ENCODE data around the gene CDT1.
"Not testable (repeated sequence)": the region's sequence is repeated elsewhere in the genome, so short reads cannot be mapped to it uniquely, and the experiment has no call there.

Gene CDT1

DNA sequence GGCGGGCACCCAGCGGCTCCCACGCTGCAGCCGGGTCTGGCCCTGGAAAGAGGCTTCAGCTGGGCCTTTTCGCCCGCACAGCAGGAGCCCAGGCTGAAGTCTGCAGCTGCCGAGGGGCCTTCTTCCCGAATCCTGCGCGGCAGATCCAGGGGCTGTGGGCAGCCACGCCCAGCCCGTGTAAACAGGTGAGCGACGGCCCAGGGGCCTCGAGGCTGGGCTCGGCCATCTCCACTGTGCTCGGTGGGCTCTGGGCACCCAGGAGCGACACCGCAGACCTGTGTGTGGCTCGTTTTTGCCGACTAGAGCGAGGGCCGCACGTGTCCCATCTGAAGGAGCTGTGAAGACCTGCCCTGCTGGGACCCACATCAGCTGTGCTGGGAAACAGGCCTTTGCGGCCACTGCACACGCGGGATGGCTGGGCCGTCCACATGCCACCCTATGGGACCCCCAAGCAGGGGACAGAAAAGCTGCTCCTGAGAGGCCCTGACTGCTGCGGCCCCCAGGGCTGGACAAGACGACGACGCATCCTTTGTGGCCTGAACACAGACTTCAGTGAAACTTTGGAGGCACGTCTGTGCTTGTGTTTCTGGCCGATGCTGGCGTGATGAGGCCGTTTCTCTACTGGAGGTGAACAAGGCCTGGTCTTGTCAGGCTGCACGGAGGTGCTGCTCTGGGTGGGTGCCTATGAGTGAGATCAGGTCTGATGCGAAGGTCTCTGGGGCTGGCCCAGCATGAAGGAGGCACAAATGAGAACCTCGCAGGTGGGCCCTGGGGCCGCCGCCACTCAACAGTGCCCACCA lies 13.3 kb downstream of the CDT1 start:
- peaks cover 9% of the 10 kb centered on the region for H3K4me1 ChIP-seq (ENCODE audit: control insufficient read depth, insufficient read depth, low read length)
- H3K9ac ChIP-seq (ENCODE audit: low read depth, low read length): no peak overlapping the region
- no peak overlapping the region for H3K4me3 ChIP-seq (ENCODE audit: low read length)
- H3K9me3 ChIP-seq (replicated peaks; ENCODE audit: low read length): no peaks in the 10 kb centered on the region
- peaks cover 4% of the 10 kb centered on the region for H3K36me3 ChIP-seq (ENCODE audit: insufficient read depth, low read length)
- no peak overlapping the region for H3K4me2 ChIP-seq (ENCODE audit: low read length)
- H3K27me3 ChIP-seq (ENCODE audit: control insufficient read depth, insufficient read depth, low read length): no peaks in the 10 kb centered on the region

DNA sequence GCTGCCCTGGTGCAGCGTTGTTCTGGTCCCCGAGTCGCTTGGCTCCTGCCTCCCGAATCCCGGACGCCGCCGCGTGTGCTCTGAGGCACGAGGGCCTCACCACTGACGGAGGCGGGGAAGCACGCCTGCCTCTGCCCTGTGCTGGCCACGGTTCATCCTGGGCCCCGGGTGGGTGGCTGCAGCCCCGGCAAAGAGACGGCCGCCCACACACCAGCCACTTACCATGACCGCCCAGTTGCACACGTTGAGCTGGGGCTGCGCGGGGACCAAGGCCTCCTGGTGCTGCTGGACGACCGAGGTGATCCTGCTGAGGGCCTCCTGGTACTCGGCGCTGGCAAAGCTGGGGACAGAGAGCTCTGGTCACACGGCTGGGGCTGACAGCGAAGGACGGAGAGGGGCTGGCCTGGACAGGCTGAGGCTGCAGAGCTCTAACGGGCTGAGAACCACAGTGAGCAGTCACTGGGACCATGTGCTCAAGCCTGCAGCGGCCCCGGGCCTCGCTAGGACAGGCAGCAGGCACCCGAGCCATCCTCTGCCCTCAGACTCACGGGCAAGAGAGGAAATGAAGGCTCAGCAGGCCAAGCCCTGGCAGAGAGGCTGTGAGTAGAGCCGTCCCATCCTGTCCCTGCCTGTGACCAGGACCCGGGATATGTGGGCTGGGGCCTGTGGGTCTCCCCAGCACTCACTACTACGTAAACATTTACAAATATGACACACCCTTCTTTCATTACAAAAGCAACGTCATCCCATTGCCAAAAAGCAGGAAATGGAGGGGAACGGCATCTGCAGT lies 14.4 kb downstream of the CDT1 start:
- H3K4me1 ChIP-seq (ENCODE audit: control insufficient read depth, insufficient read depth, low read length): peaks cover 2% of the 10 kb centered on the region
- H3K27me3 ChIP-seq (ENCODE audit: control insufficient read depth, insufficient read depth, low read length): no peaks in the 10 kb centered on the region
- no peak overlapping the region for H3K9ac ChIP-seq (ENCODE audit: low read depth, low read length)

DNA sequence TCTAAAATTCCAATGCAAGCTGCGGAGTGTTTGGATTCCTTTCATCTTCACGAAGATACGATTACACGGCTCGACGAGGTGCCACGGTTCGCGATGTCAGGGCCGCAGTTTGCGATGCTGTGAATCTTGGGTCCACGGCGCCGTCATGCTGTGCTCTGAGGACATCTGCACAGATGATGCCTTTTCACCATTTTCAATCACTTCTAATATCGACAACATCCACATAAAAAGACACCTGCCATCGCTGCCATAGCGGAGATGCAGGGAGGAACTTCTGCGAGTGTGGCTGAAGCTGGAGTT lies 14.9 kb downstream of the CDT1 start:
- H3K4me1 ChIP-seq (ENCODE audit: control insufficient read depth, insufficient read depth, low read length): no peaks in the 10 kb centered on the region
- no peak overlapping the region for H3K4me3 ChIP-seq (ENCODE audit: low read length)
- H3K36me3 ChIP-seq (ENCODE audit: insufficient read depth, low read length): peaks cover 9% of the 10 kb centered on the region
- no peak overlapping the region for H3K4me2 ChIP-seq (ENCODE audit: low read length)
- H3K9ac ChIP-seq (ENCODE audit: low read depth, low read length): no peak overlapping the region
- H3K9me3 ChIP-seq (replicated peaks; ENCODE audit: low read length): no peaks in the 10 kb centered on the region
- H3K27me3 ChIP-seq (ENCODE audit: control insufficient read depth, insufficient read depth, low read length): no peaks in the 10 kb centered on the region

More for the DNA sequence above, 14.4 kb downstream of the CDT1 start:
- Histone ChIP-seq H3K36me3 (ENCODE audit: insufficient read depth, low read length) (peaks cover 9% of the 10 kb centered on the region), H3K4me3 (ENCODE audit: low read length) (no peak overlapping the region), H3K9me3 (replicated peaks; ENCODE audit: low read length) (no peaks in the 10 kb centered on the region), H3K4me2 (ENCODE audit: low read length) (no peak overlapping the region)

DNA sequence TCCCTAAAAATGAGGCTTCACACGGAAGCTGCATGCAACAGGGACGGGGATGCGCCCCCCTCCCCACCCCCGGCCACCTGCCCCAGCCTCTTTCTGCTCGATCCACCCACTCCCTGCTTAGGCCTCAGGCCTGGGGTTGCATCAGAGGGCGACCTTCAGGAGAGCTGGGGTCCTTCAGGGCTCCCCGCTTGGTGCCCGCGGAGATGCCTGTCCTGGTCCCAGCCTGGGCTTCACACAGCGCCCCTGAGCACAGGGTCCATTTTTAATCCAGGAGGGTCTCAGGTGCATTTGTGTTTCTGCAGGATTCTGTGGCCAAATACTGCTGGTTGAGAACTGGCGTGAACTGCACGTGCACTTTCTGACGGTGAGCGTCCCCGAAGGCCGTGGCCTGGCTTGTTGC lies 15.5 kb downstream of the CDT1 start:
- Histone ChIP-seq H3K9me3 (replicated peaks; ENCODE audit: low read length) (no peaks in the 10 kb centered on the region), H3K4me3 (ENCODE audit: low read length) (no peak overlapping the region), H3K9ac (ENCODE audit: low read depth, low read length) (no peak overlapping the region), H3K4me2 (ENCODE audit: low read length) (no peak overlapping the region), H3K4me1 (ENCODE audit: control insufficient read depth, insufficient read depth, low read length) (no peaks in the 10 kb centered on the region), H3K36me3 (ENCODE audit: insufficient read depth, low read length) (peaks cover 9% of the 10 kb centered on the region), H3K27me3 (ENCODE audit: control insufficient read depth, insufficient read depth, low read length) (no peaks in the 10 kb centered on the region)

DNA sequence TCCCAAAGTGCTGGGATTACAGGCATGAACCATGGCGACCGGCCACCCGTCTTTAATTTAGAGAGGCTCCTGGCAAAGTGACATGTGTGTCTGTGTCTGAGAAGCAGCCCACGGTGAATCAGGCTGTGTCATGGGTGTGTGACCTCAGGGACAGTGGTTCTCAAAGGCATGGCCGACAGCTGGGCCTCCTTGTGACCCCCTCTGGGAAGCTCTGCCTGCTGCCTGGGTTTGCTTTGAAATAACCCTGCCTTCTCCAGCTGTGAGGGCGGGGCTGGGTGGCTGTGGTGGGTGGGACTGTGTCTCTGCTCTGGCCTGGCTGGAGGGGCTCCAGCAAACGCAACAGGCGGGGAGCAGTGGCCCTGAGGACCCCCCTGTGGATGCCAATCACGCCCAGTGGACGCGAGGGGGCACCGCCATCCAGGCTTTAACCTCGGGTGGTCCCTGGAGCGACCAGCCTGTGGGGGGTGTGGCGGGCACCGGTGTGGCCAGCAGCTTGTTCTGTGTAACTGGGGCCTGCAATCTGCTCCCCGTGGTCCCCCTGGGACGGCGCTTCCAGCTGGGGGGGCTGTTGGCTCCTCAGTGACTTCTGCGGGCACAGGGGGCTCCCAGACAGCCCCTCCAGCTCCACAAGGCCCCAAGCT lies 16.9 kb downstream of the CDT1 start:
- Histone ChIP-seq H3K4me3 (ENCODE audit: low read length) (no peak overlapping the region), H3K9ac (ENCODE audit: low read depth, low read length) (no peak overlapping the region), H3K36me3 (ENCODE audit: insufficient read depth, low read length) (peaks cover 9% of the 10 kb centered on the region), H3K4me1 (ENCODE audit: control insufficient read depth, insufficient read depth, low read length) (no peaks in the 10 kb centered on the region), H3K4me2 (ENCODE audit: low read length) (no peak overlapping the region), H3K27me3 (ENCODE audit: control insufficient read depth, insufficient read depth, low read length) (no peaks in the 10 kb centered on the region), H3K9me3 (replicated peaks; ENCODE audit: low read length) (no peaks in the 10 kb centered on the region)

DNA sequence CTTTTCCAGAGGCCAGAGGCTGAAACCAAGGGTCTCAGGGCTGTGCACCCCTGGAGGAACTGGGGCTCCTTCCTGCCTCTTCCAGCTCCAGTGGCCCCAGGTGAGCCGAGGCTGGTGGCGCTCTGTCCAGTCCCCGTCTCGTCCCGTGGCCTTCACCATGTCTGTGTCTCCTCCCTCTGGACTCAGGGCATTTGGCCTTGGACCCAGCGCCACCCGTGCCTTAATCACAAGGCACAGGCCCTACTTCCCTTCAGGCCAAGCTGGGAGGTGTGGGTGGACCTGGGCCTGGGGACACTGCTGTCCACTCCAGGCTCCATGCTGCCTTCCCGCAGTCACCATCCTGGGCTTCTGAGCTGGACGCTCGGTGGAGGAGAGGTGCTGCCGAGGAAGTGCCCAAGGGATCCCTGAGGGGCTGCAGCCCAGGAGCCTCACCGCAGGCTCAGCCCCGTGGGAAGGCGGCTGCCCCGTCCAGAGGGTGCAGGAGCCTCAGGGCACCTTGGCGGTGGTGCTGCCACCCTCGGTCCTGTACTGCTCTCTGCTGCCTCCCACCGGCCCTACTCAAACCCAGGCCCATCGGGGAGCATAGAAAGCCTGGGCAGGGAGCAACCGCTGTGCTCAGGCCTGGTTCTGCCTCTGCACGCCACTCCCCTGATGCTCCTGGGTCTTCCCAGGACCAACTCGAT lies 17.7 kb downstream of the CDT1 start:
- peaks cover 9% of the 10 kb centered on the region for H3K36me3 ChIP-seq (ENCODE audit: insufficient read depth, low read length)
- no peak overlapping the region for H3K4me2 ChIP-seq (ENCODE audit: low read length)
- no peaks in the 10 kb centered on the region for H3K27me3 ChIP-seq (ENCODE audit: control insufficient read depth, insufficient read depth, low read length)
- no peaks in the 10 kb centered on the region for H3K4me1 ChIP-seq (ENCODE audit: control insufficient read depth, insufficient read depth, low read length)
- no peaks in the 10 kb centered on the region for H3K9me3 ChIP-seq (replicated peaks; ENCODE audit: low read length)
- H3K9ac ChIP-seq (ENCODE audit: low read depth, low read length): no peak overlapping the region
- no peak overlapping the region for H3K4me3 ChIP-seq (ENCODE audit: low read length)

DNA sequence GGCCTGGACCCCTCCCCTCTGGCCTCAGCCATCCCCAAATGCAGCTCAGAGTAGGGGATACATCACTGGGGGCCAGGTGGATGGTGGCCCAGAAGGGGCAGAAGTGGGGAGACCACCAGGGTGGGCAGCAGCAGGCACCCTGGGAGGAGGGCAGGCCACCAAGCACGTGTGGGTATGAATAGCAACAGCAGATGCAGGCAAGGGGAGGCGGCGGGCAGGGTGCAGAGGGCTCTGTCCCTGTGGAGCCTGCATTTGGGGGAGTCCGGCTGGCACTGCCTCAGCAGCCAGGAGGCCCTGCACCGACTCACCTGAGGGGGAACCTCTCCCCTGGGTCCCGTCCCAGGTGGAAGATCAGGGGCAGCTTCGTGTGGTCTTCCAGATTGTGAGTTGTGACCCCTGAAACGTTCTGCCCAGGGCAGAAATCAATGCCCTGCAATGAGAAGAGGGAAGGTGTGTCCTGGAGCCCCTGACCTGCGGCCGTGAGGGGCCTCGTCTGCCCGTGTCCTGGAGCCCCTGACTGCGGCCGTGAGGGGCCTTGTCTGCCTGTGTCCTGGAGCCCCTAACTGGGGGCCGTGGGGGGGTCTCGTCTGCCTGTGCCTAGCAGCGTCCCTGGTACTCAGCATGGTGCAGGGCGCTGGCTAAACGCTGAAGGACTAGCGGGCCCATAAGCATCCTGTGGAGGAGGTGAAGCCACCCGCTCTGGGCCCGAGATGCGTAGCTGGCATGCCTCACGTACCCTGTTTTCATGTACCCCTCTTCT lies 18.9 kb downstream of the CDT1 start:
- Histone ChIP-seq H3K9ac (ENCODE audit: low read depth, low read length) (no peak overlapping the region), H3K36me3 (ENCODE audit: insufficient read depth, low read length) (peaks cover 9% of the 10 kb centered on the region), H3K27me3 (ENCODE audit: control insufficient read depth, insufficient read depth, low read length) (no peaks in the 10 kb centered on the region), H3K4me3 (ENCODE audit: low read length) (no peak overlapping the region), H3K4me2 (ENCODE audit: low read length) (no peak overlapping the region), H3K4me1 (ENCODE audit: control insufficient read depth, insufficient read depth, low read length) (no peaks in the 10 kb centered on the region), H3K9me3 (replicated peaks; ENCODE audit: low read length) (no peaks in the 10 kb centered on the region)

DNA sequence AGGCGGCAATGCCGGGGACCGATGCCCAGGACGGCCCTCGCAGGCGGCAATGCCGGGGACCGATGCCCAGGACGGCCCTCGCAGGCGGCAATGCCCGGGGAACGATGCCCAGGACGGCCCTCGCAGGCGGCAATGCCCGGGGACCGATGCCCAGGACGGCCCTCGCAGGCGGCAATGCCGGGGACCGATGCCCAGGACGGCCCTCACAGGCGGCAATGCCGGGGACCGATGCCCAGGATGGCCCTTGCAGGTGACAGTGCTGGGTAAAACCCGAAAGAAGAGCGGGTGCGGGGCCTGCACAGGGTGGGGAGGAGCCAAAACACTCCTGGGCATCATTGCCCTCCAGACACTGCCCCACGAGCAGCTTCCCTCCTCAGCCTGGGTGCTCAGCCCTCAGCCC lies 20.1 kb downstream of the CDT1 start:
- not testable (repeated sequence) for H3K4me3 ChIP-seq (ENCODE audit: low read length); H3K9me3 ChIP-seq (replicated peaks; ENCODE audit: low read length); H3K9ac ChIP-seq (ENCODE audit: low read depth, low read length); H3K4me2 ChIP-seq (ENCODE audit: low read length); H3K27me3 ChIP-seq (ENCODE audit: control insufficient read depth, insufficient read depth, low read length); H3K4me1 ChIP-seq (ENCODE audit: control insufficient read depth, insufficient read depth, low read length); H3K36me3 ChIP-seq (ENCODE audit: insufficient read depth, low read length)

DNA sequence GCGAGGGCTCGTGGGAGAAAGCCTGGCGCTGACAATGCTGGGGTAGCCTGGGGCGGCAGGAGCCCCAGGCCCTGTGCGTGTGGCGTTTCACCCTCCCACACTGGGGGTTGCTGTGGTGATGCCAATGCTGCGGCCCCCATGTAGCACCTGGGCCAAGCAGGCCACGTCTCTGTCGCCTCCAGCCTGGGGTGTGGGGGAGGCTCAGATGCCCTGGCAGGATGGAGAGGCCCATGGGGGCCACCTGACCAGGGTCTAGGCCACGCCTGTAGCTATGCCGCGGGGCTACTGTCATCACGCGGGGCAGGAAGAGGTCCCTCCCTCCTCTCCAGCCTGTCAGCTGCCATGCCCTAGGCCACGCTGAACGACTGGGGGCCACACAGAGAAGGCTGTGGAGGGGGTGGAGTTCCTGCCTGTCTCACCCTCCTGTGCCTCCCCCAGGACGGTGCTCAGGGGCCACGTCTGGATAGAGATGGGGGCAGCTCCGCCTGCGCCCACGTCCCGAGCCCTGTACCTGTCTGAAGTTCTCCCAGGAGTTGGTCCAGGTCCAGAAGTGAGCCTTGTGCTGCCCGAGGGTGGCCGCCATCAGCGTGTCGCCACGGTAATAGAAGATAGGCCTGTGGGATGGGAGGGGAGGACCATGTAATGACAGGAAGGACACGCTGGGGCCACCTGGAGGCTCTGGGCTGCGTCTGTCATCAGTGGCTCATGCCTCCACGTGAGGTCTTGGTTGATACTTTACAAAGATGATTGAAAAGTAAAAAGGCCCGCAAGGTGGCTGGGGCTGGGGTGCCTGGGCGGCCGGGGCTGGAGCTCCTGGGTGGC lies 20.9 kb downstream of the CDT1 start:
- no peaks in the 10 kb centered on the region for H3K27me3 ChIP-seq (ENCODE audit: control insufficient read depth, insufficient read depth, low read length)
- no peaks in the 10 kb centered on the region for H3K4me1 ChIP-seq (ENCODE audit: control insufficient read depth, insufficient read depth, low read length)
- H3K9me3 ChIP-seq (replicated peaks; ENCODE audit: low read length): no peaks in the 10 kb centered on the region
- H3K9ac ChIP-seq (ENCODE audit: low read depth, low read length): no peak overlapping the region
- no peak overlapping the region for H3K4me3 ChIP-seq (ENCODE audit: low read length)
- no peak overlapping the region for H3K4me2 ChIP-seq (ENCODE audit: low read length)
- peaks cover 9% of the 10 kb centered on the region for H3K36me3 ChIP-seq (ENCODE audit: insufficient read depth, low read length)

DNA sequence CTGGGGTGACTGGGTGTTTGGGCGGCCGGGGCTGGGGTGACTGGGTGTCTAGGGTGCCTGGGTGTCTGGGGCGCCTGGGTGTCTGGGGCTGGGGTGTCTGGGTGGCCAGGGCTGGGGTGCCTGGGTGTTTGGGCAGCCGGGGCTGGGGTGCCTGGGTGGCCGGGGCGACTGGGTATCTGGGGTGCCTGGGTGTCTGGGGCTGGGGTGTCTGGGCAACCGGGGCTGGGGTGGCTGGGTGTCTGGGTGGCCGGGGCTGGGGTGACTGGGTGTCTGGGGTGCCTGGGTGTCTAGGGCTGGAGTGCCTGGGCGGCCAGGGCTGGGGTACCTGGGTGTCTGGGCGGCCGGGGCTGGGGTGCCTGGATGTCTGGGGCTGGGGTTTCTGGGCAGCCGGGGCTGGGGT lies 21.6 kb downstream of the CDT1 start:
- Histone ChIP-seq H3K9ac (ENCODE audit: low read depth, low read length) (no peak overlapping the region), H3K36me3 (ENCODE audit: insufficient read depth, low read length) (peaks cover 9% of the 10 kb centered on the region), H3K27me3 (ENCODE audit: control insufficient read depth, insufficient read depth, low read length) (no peaks in the 10 kb centered on the region), H3K4me3 (ENCODE audit: low read length) (no peak overlapping the region), H3K4me1 (ENCODE audit: control insufficient read depth, insufficient read depth, low read length) (no peaks in the 10 kb centered on the region), H3K9me3 (replicated peaks; ENCODE audit: low read length) (no peaks in the 10 kb centered on the region), H3K4me2 (ENCODE audit: low read length) (no peak overlapping the region)

Data from skeletal muscle satellite cell (primary cell).